ENCODE measurements around the gene HTR3B.
"Not testable (repeated sequence)": the region's sequence is repeated elsewhere in the genome, so short reads cannot be mapped to it uniquely, and the experiment has no call there.

HTR3B gene, protein sequence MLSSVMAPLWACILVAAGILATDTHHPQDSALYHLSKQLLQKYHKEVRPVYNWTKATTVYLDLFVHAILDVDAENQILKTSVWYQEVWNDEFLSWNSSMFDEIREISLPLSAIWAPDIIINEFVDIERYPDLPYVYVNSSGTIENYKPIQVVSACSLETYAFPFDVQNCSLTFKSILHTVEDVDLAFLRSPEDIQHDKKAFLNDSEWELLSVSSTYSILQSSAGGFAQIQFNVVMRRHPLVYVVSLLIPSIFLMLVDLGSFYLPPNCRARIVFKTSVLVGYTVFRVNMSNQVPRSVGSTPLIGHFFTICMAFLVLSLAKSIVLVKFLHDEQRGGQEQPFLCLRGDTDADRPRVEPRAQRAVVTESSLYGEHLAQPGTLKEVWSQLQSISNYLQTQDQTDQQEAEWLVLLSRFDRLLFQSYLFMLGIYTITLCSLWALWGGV

DNA sequence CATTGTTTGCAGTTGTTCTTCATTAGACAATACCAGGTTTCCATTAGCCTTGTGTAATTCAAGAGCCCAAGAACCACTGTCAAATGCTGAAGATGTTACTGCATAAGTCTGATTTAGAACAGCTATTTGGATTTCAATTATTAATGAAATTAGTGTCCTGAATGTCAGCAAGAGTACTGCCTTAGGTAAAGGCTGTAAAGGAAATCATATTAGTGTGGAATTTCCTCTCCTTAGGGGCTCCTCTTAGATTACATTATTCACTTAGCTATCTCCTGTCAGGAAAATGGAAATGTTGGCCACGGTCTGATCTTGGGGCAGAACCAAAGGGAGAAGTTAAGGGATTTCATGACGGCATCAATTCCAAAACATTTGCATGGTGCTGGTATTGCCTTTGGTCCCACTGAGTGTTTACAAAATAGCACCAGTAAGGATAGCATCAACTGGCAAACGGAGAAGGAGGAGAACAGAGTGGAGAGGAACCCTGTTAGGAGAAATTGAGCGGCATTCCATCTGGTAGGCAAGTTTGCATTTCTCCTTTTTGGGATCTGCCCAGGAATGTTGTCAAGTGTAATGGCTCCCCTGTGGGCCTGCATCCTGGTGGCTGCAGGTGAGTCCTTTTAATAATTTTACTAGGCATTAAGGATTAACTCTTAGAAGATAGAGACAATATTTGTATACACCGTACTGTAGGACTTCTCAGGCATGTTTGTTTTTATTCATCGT lies at the start of gene HTR3B:
HTR3B (plus strand) TSS at position 418 of the 723 bp plus-strand sequence; CDS start at position 556, 138 bp downstream.
- DNase-seq (ENCODE audit: low read depth in 4 of 4, low spot score in 1 of 4), result no peak

DNA sequence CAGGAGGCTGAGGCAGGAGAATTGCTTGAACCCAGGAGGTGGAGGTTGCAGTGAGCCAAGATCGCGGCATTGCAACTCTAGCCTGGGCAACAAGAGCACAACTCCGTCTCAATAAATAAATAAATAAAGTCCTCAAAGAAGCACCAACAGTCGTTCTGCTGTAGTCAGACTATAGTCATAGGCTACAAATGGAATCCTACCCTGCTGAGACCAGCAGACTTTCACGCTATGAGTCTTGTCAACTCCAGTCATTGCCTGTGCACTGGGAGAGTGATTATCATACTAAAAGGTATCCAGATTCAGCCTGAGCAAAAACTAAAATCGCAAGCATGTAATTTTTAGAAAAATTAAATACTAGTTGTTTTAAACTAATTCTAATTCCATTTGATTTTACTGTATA lies 48.8 kb upstream of the HTR3B start:
- no peak for DNase-seq (ENCODE audit: low read depth in 4 of 4, low spot score in 1 of 4)

DNA sequence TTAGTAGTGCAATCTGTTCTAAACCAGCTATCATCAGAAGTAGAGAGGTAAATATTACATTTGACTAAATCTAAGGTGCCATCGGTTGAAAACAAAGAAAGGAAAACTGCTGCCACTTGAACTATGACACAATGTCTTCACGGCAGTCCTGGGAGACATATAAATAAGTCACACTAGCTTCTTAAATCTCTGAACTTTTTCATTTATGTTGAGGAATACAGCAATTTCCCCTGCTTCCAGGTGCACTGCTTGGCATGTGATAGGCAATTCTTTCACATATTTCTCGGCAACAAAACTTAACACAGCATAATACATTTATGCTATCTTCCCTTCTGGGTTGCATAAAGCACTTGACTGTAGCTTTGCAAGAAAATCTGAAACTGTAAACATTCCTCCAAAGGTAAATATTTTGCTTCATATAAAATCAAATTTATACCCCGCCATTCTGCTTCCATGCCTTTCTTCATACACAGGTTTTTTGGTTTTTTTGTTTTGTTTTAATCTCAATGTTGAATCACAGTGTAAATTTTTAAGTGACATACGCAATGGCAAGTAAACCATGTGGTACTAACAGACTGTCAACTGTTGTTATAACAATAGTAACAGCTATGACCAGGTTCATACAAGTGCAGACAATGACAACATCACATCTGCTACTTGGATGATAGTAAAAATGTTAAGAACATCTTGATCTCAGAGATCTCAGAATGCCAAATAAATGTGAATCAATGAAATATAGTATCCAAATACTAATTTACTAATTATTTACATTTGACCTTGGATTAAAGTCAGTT lies 47.4 kb upstream of the HTR3B start:
- DNase-seq (ENCODE audit: low read depth in 4 of 4, low spot score in 1 of 4), result no peak

DNA sequence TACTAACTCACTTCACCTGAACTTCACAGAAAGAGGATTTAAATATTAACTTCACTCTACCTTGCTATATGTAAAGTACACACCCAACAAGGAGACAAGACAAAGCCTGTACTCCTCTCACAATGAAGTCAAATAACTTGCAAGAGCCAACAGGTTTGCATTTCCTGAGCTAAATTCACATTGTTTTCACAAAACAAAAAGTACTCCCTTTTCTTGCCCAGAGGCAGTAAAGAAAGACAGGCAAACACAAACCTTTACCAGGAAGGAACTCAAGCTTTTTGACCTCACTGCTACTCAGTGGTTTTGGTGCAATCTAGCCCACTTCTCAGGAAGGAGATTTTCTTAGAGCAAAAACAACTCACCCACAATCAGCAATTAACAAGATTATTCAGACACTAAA lies 44.9 kb upstream of the HTR3B start:
- DNase-seq (ENCODE audit: low read depth in 4 of 4, low spot score in 1 of 4), result no peak

DNA sequence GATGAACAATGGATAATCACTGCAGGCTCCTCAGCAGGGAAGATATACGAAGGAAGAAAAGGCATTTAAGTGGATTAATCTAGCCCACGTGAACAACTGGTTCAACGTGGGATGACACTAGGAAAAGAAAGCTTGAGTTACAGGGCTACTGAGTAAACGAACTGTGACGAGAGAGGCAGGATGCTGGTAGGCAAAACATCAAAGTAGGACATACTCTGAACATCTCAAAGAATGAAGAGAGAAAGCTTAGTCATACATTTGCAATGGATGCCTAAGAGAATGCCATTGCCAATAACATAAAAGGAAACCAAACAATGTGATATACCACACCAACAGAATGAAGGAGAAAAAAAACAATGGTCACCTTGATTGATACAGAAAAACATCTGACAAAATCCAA lies 42.2 kb upstream of the HTR3B start:
- no peak for DNase-seq (ENCODE audit: low read depth in 4 of 4, low spot score in 1 of 4)

DNA sequence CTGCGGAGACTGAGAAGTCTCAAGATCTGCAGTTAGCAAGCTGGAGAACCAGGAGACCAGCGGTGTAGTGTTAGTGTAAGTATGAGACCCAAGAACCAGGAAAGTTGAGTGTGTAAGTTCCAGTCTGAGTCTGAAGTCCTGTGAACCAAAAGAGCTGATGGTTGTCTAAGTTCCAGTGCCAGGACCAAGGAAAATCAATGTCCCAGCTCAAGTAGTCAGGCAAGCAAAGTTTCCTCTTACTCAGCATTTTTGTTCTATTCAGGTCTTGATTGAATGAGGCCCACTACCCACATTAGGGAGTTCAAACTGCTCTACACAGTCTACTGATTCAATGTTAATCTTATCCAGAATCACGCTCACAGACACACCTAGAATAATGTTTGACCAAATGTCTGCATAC lies 40.2 kb upstream of the HTR3B start:
- no peak for DNase-seq (ENCODE audit: low read depth in 4 of 4, low spot score in 1 of 4)

DNA sequence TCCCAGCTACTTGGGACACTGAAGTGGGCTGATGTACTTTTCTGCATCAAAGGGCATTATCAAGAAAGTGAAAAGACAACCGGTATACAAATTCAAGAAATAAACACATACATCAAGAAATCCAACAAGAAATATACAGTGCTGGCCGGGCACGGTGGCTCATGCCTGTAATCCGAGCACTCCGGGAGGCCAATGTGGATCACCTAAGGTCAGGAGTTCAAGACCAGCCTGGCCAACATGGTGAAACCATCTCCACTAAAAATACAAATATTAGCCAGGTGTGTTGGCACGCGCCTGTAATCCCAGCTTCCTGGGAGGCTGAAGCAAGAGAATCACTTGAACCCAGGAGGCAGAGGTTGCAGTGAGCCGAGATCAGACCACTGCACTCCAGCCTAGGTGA lies 38.7 kb upstream of the HTR3B start:
- no peak for DNase-seq (ENCODE audit: low read depth in 4 of 4, low spot score in 1 of 4)

DNA sequence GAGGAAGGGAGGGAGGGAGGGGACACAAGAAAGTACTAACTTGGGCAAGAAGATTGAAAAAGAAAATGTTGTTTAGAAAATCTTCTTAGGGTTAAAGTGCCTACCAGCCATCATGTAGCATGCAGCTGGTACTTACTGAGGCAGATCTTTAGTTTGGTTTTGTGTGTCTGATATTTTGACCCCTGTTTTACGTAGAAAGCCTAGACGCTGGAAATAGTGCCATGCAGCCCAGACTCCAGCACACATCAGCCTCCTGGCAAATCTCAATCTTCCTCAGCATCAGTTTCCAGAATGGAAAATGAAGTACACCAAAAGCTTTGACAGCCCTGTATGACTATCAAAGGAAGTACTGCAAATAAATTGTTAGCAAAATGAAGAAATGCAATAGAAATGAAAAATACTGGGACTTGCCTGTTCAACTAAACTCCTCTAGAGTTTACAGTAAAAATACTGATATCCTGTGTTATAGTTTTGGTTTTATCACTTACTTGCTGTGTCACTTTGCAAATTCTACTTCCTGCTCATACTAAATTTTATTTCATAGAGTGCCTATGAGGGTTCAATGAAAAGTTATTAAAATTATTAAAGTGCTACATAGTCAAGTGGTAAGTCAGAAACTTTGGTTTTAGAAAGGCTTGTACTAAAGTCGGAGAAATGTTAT lies 36.6 kb upstream of the HTR3B start:
- DNase-seq (ENCODE audit: low read depth in 4 of 4, low spot score in 1 of 4), result no peak

DNA sequence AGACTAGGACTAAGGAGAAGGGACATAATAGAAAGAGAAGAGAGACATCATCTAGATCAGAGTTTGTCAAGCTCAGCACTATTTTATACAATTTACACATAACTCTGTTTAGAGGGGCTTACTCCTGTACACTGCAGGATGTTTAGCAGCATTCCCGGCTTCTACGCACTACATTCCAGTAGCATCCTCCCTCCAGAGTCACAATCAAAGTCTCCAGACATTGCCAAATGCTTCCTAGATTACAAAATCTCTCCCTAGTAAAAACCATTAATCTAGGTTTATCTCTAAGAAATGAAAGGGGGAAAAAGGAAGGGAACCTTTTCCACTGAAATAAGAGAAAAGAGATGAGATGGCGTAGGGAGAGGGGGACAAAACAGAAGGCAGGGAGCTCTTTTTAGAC lies 33.3 kb upstream of the HTR3B start:
- DNase-seq (ENCODE audit: low read depth in 4 of 4, low spot score in 1 of 4), result no peak

DNA sequence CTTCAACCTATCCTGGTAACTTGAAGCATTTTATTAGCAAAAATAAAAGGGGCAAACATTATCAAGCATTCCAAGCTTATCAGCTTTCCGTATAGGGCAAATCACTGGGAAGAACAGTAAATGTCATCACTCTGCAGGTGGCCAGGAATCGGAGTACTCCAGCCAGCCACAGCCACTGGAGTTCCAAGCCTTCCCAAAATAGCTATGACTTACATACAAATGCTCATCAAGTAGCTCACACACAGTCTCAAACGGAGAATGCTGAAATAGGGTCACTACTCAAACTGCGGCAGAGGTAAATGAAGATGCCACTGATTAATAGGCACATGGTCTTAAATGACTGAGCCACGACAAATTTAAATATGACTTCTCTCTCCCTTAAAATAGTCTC lies 31.4 kb upstream of the HTR3B start:
- no peak for DNase-seq (ENCODE audit: low read depth in 4 of 4, low spot score in 1 of 4)

DNA sequence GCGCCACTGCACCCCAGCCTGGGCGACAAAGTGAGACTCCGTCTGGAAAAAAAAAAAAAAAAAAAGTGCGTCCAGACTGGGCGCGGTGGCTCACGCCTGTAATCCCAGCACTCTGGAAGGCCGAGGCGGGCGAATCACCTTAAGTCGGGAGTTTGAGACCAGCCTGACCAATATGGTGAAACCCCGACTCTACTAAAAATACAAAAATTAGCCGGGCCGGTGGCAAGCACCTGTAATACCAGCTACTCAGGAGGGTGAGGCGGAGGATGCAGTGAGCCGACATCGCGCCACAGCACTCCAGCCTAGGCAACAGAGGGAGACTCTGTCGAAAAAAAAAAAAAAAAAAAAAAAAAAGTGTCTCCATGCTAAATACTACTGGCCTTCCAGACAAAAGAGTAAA lies 30.5 kb upstream of the HTR3B start:
- no peak for DNase-seq (ENCODE audit: low read depth in 4 of 4, low spot score in 1 of 4)

DNA sequence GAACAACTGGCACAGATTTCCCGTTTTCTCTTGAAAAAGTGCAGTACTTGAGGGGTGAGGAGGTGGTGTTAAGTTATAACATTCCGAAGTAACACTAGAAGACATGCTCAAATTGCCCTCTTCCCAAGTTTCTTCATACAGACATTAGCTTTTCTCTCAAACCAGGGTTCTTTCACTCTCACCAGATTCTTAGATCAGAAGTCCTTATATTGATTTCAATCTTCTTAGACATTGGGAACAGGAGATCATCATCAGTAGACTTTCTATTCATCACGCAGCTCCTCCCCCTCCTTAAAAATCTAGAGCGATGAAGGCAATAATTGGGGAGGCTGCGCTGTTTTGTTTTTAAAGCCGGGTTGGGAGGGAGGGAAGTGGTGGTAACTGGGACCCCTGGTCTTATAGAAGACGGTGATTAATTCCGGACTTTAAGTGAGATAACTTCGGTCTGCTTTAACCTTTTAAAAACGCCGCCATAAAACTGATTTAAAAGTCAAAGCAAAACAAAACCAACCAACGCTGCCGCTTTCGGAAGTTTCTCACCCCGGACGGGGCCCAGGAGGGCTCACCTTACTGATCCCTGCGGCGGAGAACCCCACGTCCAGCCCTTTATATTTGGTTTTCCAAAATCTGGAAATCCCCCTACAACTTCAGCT lies 29.9 kb upstream of the HTR3B start:
- DNase-seq (ENCODE audit: low read depth in 4 of 4, low spot score in 1 of 4), result peak in 2 of 4 experiments; percentile 7 to 22

DNA sequence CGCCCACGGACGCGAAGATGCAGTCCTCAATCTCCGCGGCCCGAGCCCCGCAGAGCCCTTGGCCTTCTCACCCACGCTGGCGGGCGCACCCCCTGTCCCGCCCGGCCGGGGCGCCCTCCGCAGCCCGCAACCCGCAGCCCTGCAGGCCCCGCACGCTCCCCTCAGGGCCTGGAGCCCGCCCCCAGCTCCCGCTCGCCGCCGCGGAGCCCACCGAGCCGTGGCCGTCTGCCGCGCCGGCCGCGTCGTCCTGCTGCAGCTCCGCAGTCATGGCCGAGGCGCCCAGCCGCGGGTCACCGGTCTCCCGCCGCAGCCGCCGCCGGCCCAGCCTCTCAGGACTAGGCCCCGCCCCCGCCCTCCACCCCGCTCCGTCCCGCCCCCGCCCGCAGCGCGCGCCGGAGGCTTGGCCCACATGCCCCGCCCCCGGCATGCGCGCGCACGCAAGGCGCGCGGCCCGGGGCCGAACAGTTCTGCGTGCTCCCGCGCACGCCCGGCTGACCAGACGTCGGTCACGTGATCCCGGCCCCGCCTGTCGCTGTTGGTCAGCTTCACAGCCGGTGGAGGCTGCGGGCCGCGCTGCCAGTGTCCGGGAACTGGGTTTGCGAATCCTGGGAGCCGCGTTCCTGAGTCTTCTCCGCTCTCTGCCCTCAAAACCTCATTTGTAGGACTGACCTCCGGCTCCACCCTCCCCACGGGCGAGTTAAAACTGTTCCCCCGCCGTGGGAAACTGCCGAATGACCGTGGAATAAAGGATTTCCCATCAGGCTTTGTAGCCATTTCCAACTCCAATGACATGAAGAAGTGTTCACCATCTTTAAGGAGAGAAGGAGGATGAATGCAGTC lies 29.1 kb upstream of the HTR3B start, which contains the start of gene USP28:
USP28 (minus strand) TSS at position 339 of the 840 bp plus-strand sequence; CDS start at position 268, 71 bp downstream.
- peak; percentile 41 to 78 (median 62) for DNase-seq (ENCODE audit: low read depth in 4 of 4, low spot score in 1 of 4)

DNA sequence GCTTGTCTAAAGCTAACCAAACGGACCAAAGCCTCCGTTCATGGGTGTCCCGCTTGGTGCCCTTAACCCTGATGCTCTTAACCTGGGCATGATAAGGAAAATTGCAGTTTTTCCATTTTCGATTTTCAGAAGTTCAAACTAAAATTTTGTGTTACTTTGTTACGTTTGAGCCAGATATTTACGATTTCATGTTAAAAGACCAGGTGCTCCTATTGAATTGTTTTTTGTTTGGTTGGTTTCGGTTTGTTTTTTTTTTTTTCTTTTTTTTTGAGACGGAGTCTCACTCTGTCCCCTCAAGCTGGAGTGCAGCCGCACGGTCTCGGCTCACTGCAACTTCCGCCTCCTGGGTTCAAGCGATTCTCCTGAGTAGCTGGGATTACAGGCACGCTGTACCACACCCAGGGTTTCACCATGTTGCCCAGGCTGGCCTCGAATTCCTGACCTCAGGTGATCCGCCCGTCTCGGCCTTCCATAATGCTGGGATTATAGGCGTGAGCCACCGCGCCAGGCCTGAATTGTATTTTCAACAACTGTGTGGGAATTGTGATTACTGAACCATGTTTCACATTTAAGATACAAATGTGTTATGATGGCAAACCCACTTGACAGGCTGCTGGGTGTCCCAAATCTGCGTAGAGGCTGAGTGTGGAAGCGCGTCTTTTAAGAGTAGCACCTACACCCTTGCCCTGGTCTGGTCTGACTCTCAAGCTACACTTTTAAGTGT lies 28.4 kb upstream of the HTR3B start:
- no peak for DNase-seq (ENCODE audit: low read depth in 4 of 4, low spot score in 1 of 4)

DNA sequence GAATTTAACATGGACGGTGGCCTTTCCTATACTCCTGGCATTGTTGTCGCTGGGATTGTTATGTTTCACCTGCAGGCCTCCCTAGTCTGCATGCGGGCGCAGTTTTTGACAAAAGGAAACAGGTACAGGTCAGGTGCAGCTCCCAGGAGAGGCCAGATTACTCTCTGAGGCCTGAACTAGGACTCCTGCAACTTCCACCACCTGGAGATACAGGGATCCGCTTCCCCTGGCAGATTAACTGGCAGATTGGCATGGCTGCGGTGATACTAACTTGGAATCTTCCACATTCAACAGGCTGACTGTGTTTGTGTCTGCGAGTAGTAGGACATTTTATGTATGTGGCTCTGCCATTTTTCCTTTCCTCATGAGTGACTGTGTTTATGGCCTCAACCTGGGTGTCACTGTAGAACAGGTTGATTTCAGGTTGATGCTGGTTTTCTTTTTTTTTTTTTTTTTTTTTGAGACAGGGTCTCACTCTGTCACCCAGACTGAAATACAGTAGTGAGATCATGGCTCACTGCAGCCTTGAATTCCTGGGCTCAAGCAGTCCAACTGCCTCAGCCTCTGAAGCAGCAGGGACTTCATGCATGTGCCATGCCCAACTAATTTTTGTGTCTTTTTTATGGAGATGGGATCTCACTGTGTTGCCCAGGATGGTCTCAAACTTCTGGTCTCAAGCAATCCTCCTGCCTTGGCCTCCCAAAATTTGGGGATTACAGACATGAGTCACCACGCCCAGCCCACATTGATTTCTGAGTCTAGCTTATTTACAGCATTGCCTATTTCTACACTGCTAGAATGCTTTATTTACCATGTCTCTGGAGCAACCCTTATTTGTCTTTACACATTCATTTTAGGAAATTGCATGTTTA lies 27.6 kb upstream of the HTR3B start:
- DNase-seq (ENCODE audit: low read depth in 4 of 4, low spot score in 1 of 4), result no peak

DNA sequence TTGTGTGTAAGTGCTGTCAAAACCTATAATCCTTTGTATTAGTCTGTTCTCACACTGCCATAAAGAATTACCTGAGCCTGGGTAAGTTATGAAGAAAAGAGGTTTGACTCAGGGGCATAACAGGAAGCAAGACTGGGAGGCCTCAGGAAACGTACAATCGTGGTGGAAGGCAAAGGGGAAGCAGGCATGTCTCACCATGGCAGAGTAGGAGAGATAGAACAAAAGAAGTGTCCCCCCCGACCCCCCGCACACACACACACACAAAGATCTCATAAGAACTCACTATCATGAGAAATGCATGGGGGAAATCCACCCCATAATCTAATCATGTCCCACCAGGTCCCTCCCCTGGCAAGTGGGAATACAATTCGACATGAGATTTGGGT lies 26.9 kb upstream of the HTR3B start:
- DNase-seq (ENCODE audit: low read depth in 4 of 4, low spot score in 1 of 4), result no peak

DNA sequence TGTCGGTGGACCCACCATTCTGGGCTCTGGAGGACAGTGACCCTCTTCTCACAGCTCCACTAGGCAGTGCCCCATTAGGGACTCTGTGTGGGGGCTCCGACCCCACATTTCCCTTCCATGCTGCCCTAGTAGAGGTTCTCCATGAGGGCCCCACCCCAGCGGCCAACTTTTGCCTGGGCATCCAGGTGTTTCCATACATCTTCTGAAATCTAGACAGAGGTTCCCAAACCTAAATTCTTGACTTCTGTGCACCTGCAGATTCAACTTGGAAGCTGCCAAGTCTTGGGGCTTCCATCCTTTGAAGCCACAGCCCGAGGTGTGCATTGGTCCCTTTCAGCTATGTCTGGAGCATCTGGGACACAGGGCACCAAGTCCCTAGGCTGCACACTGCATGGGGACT lies 25.1 kb upstream of the HTR3B start:
- not testable (repeated sequence) for DNase-seq (ENCODE audit: low read depth in 4 of 4, low spot score in 1 of 4)

DNA sequence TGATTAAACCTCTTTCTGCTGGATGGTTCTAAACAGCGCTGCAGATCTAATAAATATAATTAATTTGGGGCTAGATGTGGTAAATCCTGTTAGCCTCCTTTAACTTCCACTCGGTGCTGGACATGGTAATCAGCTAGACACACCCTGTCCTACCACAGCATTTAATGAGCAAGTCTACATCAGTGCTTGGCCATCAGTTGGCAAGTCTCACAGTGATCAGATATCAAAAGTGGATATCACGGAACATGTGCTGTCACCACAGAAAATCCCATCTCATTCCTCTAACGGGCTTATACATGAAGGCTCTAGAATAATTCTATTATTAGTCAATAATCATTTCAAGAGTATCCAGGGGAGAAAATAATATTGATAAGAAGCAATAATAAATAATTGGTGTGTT lies 23.6 kb upstream of the HTR3B start:
- no peak for DNase-seq (ENCODE audit: low read depth in 4 of 4, low spot score in 1 of 4)
